NCI-H524 (cell line): ENCODE data around the gene TSC22D2.
"Not testable (repeated sequence)": the region's sequence is repeated elsewhere in the genome, so short reads cannot be mapped to it uniquely, and the experiment has no call there.

Source experiments
- DNase-seq, 2 experiments: peaks; one replicate each; lab custom pipeline; 2025; lab: John Stamatoyannopoulos, UW

TSC22D2 gene

DNA sequence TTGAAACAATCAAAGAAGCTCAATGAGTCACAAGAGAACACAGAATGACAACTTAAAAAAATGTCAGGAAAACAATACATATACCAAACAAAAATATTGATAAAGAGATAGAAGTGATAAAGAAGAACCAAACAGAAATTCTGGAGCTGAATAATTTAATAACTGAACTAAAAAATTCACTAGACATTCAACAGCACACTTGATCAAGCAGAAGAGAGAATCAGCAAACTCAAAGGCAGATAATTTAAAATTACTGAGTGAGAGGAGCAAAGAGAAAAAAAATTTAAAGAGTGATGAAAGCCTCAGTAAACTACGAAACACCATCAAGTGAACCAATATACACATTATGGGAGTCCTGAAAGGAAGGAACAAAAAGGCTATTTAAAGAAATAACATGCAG, 76.3 kb downstream of the TSC22D2 start:
- DNase-seq, result no peak

DNA sequence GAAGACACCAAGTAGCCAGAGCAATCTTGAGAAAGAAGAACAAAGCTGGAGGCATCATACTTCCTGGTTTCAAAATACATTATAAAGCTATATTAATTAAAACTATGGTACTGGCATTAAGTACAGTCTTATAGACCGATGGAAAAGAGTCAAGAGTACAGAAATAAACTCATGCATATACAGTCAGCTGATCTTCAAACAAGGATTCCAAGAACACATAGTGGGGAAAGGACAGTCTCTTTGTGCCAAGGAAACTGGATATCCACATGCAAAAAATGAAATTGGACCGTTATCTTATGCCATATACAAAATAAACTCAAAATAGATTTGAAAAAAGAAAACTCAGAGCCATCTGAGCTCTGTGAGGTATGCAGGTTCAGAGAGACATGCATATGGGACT, 80.8 kb downstream of the TSC22D2 start:
- DNase-seq, result no peak

DNA sequence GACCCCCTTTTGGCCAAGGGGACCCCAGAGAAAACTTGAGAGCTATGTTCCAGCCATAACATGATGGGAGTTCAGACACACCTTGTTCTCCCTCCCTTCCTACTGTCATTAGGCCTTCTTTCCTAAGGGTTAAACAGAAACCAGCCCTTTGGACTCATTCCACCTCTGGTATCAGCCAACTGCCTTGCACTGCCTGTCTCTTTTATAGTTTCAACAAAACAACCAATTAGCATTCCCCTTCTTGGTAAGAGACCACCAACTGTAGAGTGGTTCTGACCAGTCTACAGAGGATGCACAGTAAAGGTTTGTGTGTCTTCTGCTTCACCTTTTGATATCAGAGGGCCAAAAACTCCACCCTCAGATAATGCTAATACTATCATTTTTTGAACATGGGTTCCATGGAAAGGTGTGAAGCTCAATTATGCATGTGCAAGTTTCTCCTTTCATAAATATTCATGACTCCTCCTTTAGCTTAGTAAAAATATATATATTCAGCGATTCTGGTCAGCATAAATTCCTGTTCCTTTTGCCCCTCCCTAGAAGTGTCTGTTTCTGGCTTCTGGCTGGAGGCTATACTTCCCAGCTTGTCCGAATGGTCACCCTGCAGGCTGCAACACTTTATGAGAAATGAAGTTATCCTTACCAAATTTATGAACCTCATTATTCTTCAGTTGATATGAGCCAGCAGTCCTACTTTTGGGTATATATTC, 82.3 kb downstream of the TSC22D2 start:
- no peak for DNase-seq

DNA sequence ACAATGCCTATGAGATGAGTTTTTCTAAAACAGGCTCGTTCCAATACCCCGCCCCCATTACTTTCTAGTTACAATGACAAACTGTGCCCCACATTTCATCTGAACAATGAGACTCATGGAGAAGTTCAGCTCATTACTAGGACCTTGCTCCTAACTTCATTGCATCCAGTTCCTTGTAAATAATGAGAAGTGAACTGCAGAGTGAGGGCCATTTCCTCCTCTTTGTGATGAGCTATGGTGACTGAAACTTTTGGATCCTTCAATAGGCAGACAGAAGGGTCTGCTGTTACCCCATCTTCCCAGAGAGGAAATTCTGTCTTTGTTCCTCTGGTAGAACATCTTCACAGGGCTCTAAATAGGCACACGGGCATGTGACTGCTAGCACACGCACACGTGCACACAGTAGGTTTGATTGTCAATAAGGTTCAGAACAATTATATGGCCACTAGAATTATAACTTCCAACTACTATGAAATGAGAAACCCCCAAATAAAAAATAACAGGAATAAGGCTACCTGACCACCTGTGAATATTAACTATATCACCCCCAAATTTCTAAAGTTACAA, 86.4 kb downstream of the TSC22D2 start:
- no peak for DNase-seq

DNA sequence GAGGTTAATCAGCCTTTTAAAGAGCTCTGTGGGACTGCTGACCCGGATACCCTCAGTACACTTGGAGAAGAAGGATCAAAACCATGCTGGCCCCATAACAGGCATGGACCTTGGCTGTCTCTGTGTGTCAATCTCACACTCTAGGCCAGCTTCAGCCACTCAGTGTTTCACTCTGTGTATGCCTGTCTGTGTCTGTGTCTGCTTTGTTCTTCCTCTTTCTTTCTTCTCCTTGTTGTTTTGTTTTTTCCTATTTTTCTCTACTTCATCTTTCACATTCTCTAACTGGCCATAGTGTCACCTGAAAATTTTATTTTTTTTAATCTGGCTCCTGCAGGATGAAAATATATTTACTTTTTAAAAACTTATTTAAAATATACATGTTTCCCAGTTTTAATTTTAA, 87.1 kb downstream of the TSC22D2 start:
- no peak for DNase-seq

DNA sequence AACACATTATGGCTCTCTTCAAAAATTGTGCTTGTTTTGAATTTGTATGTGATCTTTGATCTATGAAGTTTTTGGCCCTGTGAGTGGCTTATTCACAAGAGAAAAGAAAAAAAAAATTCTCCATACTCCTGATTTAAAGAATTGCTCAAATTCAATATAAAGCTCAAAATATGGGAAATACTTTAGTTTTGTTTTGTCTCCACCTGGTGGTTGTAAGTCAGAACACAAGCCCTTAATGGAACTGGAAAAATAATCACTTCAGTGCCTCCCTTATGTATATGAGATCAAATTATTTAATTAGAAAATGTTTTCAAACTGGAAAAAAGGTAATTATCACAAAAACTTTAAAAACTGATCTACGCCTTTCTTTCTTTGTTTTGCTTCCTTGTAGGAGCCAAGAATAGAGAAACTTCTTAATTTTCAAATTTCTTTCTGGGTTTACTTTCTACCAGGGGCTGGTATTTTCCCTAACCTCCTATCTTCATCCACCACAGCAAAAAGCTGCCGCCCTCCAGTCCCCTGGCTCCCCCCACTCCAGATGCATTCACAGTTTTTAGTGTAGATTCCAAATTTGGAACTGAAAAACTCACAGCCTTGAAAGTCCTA, 87.6 kb downstream of the TSC22D2 start:
- DNase-seq, result peak; percentile 9 to 68

DNA sequence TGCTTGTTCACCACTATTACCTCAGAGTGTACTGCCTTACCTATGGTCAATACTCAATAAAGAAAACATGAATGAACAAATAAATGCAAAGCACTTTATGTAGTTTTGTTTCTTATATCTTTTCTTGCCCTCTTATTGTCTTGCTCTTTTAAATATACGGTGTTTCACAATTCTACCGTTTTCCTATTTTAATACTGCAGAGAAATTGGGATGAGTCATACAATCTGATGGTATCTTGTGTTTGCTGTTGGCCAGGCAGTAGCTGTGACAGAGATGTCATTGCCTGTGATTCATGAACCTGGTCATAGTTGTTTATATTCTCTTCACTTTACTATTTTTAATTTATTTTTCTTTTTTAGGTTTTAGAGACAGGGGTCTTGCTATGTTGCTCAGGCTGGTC, 89.9 kb downstream of the TSC22D2 start:
- no peak for DNase-seq

DNA sequence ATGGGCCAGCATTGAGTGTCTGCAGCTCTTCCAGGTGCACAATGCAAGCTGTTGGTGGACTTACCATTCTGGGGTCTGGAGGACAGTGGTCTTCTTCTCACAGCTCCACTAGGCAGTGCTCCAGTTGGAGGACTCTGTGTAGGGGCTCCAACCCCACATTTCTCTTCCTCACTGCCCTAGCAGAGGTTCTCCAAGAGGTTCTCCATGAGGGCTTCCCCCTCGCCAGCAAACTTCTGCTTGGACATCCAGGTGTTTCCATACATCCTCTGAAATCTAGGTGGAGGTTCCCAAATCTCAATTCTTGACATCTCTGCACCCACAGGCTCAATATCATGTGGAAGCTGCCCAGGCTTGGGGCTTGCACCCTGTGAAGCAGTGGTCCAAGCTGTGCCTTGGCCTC, 92.9 kb downstream of the TSC22D2 start:
- DNase-seq, result not testable (repeated sequence)

DNA sequence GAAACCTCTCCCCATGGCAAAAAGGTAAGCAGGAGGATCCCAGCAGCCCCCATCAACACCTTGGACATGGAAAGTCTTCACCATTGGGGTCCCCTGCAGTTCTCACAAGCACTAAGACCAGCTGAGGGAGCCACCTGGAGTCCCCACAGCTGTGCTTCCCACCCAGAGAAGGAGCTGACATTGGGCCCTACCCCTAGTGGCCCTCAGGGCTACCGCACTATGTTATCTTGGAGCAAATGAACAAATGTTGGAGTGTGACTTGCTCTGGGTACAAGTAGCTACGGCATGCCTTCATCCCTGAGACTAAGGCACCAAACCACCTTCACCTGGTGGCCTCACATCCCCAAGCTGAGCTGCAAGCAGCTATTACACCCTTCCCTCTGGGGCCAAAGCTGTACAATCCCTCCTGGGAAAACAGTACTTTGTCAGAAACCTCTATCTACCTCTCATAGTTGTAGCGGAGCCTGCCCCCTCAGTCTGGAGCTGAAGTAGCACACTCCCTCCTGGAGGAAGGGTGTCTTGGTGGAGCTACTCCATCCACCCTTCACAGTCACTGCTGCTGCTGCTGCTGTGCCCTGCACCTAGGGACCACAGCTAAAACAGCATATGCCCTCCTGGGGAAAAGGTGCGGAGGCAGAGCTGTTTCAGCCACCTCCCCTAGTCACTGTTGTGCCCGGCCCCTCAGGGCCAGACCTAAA, 95.5 kb downstream of the TSC22D2 start:
- no peak for DNase-seq

DNA sequence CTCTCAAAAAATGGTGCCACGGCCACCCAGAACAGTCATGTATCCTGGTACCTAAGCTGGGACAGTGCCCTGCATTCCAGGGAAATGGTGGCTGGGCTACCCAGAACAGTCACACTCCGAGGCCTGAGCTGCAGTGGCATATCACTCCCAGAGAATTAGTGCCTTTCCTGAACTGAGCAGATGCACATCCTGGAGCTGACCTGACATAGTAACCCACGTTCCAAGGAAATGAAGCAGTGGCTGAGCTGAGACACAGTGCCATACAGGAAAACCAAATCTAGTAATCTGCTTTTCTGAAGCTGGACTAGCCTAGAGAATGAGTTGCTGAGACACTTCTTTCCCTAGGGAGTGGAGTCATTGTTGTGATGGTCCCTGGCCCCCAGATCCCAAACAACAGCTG, 96.4 kb downstream of the TSC22D2 start:
- no peak for DNase-seq

DNA sequence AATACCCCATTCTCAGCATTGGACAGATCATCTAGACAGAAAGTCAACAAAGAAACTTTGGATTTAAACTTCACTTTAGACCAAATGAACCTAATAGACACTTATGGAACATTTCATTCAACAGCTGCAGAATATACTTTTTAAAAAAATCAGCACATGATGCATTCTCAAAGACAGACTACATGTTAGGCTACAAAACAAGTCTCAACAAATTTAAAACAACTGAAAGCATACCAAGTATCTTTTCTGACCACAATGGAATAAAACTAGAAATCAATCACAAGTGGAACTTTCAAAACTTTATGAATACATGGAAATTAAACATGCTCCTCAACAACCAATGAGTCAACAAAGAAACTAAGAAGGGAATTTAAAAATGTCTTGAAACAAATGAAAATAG, 100.3 kb downstream of the TSC22D2 start:
- DNase-seq, result no peak

DNA sequence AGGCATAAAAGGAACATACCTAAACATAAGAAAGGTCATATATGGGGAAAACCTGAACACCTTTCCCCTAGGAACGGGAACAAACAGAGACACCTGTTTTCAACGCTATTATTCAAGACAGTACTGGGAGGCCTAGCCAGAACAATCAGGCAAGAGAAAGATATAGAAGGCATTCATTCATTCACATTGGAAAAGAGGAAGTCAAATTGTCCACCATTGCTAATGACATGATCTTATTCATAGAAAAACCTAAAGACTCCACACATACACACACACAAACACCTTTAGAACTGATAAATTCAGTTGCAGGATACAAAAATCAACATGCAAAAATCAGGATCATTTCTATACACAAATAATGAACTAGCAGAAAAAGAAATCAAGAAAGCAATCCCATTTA, 101.7 kb downstream of the TSC22D2 start:
- no peak for DNase-seq

DNA sequence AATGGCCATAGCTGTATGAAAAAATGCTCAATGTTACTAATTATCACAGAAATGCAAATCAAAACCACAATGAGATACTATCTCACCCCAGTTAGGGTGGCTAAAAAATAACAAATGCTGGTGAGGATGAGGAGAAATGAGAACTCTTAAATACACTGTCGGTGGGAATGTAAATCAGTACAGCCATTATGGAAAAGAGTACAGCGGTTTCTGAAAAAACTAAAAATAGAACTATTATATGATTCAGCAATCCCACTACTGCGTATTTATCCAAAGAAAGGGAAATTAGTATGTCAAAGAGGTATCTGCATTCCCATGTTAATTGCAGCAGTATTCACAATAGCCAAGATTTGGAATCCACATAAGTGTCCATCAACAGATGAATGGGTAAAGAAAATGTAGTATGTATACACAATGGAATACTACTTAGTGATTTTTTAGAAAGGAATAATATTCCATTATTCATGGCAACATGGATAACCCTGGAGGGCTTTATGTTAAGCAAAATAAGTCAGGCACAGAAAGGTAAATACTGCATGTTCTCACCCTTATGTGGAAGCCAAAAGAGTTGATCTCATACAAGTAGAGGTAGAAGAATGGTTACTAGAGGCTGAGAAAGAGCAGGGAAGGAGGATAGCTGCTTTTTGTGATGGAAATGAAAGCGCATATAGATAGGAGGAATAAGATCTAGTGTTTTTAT, 103.2 kb downstream of the TSC22D2 start:
- DNase-seq, result no peak

DNA sequence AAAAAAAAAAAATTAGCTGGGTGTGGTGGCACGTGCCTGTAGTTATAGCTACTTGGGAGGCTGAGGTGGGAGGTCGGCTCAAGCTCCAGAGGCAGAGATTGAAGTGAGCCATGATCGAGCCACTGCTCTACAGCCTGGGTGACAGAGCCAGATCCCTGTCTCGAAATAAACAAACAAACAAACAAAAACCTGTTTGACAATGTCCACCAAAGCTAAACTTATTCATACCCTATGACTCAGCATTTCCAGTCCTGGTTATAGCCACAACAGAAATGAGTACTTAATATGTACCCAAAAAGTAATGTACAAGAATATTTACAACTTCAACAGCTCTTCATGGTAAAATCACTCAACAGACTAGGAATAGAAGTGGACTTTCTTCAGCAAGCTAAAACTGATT, 107.1 kb downstream of the TSC22D2 start:
- no peak for DNase-seq
